ENCODE results near the gene SLC6A19. TPM values are rescaled to one million over a fixed set of nuclear protein-coding genes. Genes with fewer than 3 reads are reported as not detected.

SLC6A19 gene
- total and polyA plus RNA-seq, 2 of the 13 experiments (the other 11 are each of a cell fraction or from before 2014, with no cell fraction given), result 0.02 TPM; not detected in 1

DNA sequence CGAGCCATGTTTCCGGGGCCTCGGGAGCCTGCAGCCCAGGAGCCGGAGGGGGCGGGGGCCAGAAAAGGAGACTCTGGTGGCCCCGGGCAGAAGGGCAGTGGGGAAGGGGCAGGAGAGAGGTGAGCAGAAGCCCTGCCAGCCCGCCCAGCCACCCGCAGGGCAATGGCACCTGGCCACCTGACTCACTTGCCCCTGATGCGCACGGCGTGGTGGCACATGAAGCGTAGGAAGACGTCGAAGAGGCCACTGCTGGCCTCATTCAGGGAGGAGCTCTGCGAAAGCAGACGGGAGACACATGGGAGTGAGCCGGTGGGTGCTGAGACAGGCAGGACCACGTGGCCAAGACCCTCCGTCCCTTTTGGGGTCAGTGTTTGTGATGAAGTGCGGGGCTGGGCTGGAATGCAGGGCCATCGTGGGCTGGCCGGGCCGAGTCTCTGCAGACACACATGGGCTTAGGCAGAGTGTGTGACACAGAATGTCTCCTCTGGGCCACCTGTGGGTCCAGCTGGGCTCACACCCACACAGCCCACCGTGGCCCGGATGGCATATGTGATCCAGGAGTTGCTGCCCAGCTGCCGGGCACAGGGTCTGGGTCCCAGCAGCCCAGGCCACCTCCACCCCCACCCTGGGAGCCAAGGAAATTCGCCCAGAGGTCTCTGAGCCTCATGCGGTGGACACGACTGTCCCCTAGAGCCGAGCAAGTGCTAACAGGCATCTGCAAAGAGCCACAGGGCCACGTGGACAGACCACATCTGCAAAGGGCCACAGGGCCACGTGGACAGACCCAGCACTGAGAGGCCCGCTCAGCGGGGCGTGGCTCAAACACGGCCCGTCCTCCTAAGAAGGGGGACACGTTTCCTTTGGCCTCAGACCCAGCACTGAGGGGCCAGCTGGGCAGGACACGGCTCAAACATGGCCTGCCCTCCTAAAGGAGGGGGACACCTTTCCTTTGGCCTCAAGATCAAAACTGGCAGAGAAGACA is 69.8 kb downstream of the SLC6A19 start:
- FAIRE-seq, result no peak

More for the DNA sequence above, 69.8 kb downstream of the SLC6A19 start:
- ChIA-PET POLR2A (no interaction called here), CTCF (ENCODE audit: low intra/inter-chr PET ratio, low total read pairs) (no interaction called here)
- Histone ChIP-seq H3K36me3 (replicated peaks in 1 of 2; ENCODE audit: control insufficient read depth in 1 of 2, insufficient read depth in 2 of 2, low read length in 2 of 2) (0 out of 5 replicates have a peak, but pooled peaks cover 0 to 2% of the 10 kb centered on the region in 2 experiments), H3K27ac (ENCODE audit: extremely low read length, insufficient read depth, low read length) (no peak overlapping the region), H3K4me2 (ENCODE audit: low read depth, low read length) (no peak overlapping the region), H3K9ac (ENCODE audit: insufficient read depth, low read depth, low read length) (no peak overlapping the region), H3K4me3 (replicated peaks in 1 of 3; ENCODE audit: insufficient read depth in 1 of 3, low read depth in 2 of 3, low read length in 3 of 3) (no peak overlapping the region), H4K20me1 (ENCODE audit: insufficient read depth, low read length) (no peaks in the 10 kb centered on the region), H2AFZ (ENCODE audit: low read length) (no peak overlapping the region), H3K9me3 (ENCODE audit: low read length) (no peaks in the 10 kb centered on the region), H3K79me2 (ENCODE audit: insufficient read depth, low read length) (no peaks in the 10 kb centered on the region), H3K4me1 (ENCODE audit: insufficient read depth, low read length) (no peaks in the 10 kb centered on the region), H3K27me3 (ENCODE audit: control insufficient read depth in 1 of 2, insufficient read depth in 2 of 2, low read length in 2 of 2) (peaks cover 0 to 10% of the 10 kb centered on the region in 2 experiments; a peak in 2 of 5 replicates)
- in situ Hi-C loops (cut with HindIII; ENCODE audit: extremely low pct_ligation_motif_present, low pct_unique_long_range_greater_than_20kb), result no loop called here
- 0 out of 2 replicates have a peak, but pooled peaks have one; percentile 9 for TF ChIP-seq MNT (IDR thresholded peaks at IDR 0.05)
- TF ChIP-seq, protein P1, sequence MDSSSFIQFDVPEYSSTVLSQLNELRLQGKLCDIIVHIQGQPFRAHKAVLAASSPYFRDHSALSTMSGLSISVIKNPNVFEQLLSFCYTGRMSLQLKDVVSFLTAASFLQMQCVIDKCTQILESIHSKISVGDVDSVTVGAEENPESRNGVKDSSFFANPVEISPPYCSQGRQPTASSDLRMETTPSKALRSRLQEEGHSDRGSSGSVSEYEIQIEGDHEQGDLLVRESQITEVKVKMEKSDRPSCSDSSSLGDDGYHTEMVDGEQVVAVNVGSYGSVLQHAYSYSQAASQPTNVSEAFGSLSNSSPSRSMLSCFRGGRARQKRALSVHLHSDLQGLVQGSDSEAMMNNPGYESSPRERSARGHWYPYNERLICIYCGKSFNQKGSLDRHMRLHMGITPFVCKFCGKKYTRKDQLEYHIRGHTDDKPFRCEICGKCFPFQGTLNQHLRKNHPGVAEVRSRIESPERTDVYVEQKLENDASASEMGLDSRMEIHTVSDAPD (CRISPR knock-in tag; IDR thresholded peaks at IDR 0.05), result no peak
- 74% methylated on average over 20 of the region's 39 CpGs for WGBS (ENCODE audit: low lambda C conversion rate)
- intact Hi-C loops (cut with micrococcal nuclease; ENCODE audit: unreplicated experiment), result no loop called here
- DNase-seq (ENCODE audit: low spot score) (no peak), ATAC-seq (no peak; the same call in 1 of the 3 replicates)
- no TSS peak for BruUV-seq (replicated peaks)

Data from HepG2 (cell line).